NCI-H510A (cell line): Measurements from ENCODE around the gene PARD3B.

Source experiments
- DNase-seq: peaks from one replicate; lab custom pipeline; 2025; lab: John Stamatoyannopoulos, UW

Gene PARD3B

DNA sequence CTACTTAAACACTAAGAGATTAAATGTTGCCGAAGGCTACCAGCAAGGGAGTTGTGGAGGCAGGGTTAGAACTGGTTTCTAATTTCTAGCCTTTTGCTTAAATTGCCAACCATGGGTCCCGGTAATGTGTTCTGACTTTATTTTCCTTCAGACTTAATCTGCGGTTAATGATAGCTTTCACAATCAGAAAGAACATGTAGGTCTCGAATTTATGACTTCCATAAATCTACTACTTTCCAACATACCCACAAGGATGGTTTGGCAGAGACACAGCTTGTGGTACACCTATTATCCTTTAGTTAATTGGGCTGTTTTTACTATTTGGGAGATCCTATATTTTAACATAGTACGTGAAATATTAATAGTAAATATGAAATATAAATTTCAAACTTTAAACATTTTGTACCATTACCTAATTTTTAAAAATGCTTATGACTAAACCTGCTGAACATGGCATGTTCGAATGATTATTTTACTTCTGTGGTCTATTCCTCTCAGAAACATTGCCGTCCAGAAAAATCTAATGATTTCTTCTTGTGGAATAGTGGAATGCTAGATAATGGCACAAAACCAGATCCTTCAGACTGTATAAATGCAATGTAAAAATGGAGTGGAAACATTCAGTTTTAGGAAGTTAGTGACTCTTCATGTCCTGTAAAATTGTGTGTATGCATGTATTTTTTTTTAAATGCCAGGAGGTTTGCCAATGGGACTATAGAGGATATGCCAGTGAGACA, 41.3 kb downstream of the PARD3B start:
- DNase-seq = no peak

DNA sequence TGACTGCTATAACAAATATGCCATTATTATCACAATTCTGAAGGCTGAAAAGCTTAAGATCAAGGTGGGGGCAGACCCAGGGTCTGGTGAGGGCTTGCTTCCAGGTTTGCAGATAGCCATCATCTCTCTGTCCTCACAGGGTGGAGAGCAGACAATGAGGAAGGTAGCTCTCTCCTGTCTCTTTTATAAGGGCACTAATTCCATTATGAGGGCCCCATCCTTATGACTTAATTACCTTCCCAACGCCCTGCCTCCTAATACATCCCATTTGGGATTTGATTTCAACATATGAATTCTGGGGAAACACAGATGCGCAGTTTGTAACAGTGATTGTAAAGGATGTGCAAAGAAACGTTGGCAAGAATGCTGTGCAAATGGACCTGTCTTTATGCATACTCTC, 44.8 kb downstream of the PARD3B start:
- DNase-seq = no peak

DNA sequence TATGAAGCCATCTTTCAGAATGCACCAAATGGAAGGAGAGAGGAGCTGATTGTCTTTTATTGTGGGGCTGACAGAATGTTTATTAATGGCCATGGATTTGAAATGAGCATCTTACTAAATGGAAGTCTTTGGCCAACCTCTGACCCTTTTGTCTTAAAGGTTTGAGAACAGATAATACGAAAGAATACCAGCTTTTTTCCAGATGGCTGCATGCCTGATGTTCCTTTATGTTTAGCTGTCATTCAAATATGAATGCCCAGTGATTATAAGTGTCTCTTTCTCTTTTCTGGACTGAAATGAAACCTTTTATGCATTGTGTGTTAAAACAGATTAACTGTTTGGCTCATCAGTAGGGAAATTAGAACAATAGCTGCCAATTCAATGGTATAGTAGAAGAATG, 46.0 kb downstream of the PARD3B start:
- DNase-seq = no peak

DNA sequence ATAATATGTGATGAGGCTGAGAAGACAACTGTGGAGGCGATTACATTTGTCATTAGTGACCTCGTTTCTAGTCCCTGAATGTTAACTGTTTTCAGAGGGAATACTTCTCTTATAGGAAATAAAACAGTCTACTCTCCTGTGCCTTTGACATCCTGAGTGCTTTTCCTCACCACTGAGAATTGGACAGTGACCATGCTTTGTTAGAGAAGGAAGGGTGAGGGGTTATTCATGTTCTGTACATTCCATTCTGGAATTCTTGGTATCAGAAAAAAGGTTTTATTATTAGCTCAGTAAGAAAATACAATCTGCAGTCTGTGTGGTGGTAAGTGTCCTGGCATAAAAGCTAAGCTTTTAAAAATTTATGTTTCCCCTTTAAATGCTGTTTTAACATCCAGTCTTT, 58.8 kb downstream of the PARD3B start:
- no peak for DNase-seq

DNA sequence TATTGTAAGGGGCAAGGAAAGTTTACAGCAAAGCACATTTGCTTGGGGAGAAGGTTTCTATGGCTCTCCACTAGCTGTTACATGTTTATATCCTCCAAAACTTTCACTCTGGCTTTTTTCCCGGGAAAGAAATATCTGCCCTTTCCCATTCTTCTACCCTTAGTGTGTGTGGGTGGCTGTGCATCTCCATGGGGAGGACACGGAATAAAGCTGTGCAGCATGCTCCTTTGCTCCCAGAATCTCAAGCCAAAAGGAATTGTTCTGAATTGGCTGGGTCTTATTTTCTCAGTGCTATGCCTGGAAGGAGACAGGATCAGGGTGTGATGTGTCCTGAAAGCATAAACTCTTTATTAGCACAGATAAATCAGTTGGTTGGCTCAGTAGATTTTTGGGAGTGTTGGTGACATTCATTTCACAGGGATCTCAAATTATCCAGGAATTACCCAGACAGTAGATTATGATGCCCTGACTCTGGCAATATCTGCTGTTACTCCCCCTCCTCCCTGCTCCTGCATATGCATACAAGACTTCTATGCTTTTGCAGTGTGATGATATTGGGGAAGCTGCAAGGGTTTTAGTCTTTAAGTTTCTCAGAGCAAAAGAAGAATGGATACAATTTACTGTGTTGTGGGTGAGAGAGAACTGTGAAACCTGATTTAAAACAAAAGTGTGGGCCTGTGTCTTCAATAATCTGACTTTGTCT, 63.1 kb downstream of the PARD3B start:
- no peak for DNase-seq

DNA sequence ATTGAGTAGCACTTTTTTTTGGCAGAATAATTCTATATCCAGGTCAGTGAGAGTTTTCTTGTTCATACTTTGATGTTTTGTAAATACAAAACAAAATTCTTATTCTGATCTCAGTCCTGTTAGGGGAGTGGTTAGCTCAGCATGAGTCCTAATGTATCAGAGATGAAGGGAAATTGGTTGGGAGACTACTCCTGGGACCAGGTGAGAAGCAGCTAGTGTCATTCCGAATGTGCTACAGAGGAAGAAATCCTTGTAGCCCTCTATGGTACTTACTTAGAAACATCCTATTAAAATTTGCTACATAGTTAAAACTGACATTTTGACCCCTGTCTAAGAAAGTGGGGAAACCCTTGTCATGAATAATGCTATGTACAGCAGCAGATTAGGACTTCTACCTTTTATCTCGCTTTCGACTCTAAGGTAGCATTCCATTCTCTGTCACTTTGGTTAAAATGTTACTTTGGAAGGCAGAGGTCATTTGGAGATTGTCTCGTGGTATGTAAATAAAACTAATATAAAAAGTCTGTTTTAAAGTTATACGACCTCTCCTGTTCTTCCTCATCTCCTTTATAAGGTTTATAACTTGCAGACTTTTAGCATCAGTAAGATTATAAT, 65.8 kb downstream of the PARD3B start:
- DNase-seq = no peak

DNA sequence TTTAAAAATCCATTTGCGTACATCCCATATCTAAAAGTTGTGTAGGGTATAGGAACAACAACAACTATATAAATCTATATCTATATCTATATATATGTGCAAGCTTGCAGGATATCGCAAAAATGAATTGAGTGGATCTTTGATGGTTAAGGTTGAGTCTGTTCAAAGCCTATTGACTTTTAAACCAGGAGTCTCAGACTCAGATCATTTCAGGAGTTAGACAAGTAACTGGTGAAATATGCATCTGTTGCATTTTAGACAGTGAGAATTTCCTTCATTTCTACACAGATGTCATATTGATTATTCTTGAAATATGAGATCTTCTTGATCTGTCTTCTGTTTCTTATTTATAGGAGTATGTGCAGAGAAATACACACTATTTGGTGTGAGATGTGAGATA, 66.5 kb downstream of the PARD3B start:
- no peak for DNase-seq

DNA sequence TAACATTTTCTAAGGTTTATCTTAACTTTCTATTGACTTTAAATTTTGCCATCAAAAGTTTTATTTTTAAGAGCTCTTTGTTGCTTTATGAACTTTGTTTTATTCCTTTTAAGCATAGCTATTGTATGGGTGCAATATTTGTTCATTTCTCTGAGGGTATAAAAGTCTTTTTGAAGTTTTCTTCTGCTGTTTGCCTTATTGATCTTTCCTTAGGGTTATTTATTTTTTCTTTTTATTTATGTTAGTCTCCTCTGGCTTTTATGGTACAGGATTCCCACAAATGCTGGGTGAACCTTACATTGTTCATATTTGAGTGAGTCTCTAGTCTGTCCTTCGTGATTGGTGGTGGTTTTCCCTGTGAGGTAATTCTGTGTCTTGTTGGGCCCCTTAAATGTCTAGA, 68.4 kb downstream of the PARD3B start:
- no peak for DNase-seq

DNA sequence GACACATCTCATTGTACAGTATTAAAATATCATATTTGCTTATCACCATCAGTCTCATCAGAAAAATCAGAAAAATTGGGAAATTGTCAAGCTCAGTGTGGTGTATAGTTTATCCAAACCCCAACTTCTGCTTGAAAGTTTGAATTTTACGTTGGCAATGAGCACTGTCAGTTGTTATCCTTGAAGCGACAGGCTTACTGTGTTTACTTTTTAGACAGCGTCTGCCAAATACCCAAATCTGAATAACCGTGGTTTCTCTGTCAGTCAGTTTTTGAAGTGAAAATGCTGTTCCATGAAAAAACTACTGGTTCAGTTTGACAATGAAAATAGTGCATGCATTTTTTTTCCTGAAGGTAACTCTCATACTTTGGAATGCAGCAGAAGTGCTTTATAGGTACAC, 70.2 kb downstream of the PARD3B start:
- no peak for DNase-seq

DNA sequence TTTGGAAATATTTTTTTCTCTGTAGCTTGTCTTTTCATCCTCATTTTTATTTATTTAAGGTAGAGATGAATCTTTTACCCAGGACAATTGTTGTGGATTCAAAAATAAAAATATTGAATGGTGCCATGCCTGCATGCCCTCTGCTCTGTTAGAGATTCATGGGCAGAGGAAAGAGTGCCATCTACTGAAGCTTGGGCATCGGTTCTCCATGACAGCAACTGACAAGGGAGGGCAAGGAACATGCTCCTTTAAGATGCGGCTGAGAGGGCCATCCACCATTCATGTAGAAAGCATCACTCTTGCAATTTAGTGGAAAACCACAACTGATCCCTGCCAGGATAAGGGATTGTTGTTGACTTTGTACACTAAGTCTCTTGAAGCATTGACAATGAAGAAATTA, 79.9 kb downstream of the PARD3B start:
- no peak for DNase-seq

DNA sequence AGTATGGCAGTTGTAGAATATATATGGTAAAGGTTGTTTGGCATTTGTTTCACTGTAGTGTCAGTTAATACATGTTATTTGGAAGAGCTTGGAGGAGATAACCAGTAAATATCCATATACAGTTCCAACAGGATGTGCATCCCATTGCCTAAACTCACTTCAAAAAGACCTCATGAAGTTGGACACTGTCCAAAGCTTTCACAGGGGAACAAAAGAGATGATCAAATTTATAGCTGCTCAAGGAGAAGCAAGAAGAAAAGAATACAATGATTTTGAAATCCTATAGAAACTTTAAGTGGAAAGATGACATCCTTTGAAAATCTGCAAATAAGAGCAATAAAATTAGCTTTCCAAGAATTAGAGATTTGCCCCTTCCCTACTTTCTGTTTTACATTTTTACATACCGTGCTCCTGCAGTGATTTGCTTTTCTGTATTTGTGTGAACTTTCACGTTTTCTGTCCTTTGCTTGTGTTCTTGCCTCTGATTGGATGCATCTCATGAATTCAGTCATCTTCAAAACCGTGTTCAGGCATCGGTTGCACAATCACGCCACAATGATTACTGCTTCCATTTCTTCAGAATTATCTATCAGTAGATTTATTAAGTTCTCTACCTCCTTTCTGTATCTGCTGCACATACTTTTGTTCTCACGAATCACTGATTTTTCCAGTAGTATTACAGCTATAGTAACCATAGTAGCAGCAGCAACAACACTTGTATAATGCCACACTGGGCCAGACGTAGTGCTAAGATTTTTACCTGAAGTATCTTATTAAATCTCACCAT, 83.8 kb downstream of the PARD3B start:
- DNase-seq = no peak

DNA sequence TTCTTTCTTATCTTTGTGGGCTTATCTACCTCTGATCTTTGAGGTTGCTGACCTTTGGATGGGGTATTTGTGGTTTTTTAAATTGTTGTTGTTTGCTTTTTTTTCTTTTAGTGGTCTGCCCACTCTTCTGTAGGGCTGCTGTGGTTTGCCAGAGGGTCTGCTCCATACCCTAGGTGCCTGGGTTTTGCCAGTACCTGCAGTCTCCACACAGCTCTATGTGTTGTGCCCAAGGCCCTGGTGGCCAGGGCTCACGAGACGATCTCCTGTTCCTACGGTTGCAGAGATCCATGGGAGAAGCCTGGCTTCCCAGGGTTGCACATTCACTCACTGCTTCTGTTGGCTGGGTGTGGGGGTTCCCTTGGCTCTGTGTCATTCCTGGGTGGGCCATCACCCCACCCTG, 87.1 kb downstream of the PARD3B start:
- DNase-seq = no peak

DNA sequence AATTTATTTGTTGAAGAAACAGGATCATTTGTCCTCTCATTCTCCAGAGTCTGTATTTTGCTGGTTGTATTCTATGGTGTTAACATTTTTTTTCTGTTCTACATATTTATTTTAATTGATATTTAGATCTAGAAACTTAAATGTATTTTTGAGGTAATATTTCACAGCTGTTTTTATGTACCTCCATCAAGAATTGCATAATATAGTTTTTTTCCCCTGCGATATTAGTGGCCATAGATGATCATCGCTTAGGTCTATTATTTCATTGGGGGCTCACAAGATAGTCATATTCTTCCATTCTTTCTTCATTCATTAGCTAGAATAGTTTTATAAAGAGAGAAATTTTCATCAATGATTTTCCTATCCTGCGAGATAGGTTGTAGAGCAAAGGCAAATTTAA, 89.3 kb downstream of the PARD3B start:
- no peak for DNase-seq

DNA sequence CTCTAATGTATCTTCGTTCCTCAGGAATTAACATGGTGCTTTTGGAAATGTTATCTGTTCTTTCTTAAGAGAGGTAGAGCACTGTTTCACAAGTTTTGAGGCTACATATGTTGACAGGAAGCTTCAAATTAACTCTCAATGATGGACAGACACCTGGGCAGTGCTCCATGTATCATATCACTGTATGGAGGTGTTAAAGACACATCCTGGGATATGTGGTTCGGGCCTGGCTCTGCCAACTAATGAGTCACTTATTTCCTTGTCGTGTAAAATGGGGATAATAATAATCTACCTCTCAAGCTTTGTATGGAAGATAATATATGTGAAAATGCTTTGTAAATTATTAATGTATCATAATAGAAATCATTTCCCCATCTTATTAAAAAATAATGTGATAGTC, 90.2 kb downstream of the PARD3B start:
- DNase-seq = no peak

DNA sequence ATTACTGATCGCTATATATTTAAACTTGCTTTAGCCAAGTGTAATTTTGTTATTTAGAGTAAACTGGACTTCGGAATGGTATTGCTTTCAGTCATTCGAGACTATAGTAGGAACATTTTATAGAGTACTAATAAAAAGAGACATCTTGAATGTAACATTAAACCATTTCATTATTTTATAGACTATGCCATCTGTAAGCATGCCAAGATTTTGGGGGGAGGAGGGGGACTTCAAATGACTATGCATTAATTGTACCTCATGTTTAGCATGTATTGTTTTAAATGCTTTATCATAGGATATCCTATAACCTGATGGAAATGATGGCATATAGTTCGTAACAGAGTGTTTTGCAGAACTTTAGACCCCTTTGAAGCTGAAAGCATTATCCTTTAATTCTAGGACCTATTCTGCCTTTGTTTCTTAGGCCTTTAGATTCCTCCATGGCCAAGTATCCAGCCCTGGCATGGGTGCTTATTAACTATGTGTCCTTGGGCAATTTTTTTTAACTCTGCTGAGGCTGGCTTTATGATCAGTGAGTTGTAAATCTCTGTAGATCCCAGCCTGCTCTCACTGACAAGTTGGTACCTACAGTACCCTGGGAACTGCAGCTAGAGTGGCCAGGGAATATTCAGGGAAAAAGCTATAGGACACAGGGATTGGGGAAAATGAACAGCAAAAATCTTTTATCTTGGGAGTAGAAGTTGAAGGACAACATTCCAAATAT, 93.4 kb downstream of the PARD3B start:
- no peak for DNase-seq

DNA sequence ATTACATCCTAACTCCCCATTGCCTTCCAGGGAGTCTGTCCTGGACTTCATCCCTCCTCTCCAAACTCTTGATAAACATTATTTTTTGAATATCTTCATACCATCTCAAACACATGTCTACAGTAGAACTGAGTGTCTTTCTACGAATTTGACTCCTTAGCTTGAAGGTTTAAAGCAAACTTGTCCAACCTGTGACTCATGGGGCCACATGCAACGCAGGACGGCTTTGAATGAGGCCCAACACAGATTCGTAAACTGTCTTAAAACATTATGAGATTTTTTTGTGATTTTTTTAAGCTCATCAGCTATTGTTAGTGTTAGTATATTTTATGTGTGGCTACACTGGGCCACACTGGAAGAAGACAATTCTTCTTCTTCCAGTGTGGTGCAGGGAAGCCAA, 98.1 kb downstream of the PARD3B start:
- DNase-seq = no peak

DNA sequence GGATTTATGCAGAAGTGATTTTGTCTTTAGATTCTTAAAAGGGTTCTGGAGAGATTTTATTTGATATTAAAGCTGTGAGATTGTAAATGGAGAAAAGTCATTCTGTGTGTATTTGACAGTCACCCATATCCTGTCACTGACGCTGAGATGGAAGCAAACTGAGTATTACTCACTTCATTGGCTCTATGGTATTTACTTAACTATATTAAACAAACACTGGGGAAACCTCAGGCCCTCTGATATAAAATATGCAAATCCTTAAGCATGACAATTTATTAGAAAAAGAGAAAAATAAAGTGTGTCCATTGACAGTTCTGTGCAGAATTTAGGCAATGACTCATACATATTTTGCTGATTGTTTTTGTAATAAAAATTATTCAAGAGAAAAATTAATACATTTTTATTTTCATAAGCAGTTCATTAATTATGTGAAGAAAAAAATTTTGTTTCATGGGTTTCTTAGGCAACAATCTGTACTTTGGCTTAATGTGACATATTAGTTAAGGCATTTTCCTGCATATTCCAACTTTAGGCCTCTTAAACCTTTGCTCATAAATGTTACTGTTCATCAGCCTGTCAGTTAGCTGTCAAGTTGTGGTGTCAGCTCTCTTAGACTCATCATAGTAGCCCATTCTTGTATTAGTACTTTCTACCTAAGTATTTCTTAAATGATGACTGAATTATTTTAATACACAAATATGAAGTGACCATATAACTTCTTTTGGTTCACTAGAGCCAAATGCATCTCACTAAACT, 99.9 kb downstream of the PARD3B start:
- no peak for DNase-seq

DNA sequence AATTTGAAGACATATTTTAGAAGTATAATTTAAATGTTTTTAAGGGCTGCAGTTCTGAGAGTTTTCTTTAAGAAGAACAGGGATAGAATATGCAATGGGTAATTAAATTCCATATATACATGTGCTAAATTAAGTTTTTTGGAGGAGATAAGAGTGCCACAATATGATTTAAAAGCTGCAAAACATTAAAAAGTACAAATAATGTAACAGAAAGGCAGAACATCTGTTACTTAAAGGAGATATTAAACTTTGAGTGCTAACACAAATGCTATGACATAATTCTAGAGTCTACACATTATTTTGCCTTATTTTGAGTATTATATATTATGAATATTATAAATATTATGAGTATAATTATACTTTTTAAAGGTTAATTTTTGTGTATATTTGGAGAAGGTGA, 102.4 kb downstream of the PARD3B start:
- DNase-seq = no peak

DNA sequence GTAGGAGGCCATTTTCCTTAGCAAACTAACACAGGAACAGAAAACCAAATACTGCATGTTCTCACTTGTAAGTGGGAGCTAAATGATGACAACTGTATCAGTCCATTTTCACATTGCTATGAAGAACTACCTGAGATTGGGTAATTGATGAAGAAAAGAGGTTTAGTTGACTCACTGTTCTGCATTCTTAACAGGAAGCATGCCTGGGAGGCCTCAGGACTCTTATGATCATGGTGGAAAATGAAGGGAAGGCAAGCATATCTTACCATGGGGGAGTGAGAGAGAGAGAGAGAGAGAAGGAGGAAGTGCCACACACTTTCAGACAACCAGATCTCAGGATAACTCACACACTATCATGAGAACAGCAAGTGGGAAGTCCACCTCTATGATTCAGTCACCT, 105.3 kb downstream of the PARD3B start:
- no peak for DNase-seq

DNA sequence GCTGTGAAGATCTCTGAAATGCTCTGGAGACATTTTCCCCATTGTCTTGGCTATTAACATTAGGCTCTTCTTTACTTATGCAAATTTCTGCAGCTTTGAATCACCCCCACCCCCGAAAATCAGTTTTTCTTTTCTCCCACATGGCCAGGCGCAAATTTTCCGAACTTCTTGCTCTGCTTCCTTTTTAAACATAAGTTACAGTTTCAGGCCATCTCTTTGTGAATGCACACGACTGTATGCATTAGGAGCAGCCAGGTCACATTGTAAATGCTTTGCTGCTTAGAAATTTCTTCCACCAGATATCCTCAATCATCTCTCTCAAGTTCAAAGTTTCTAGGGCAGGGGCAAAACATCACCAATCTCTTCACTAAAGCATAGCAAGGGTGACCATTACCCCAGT, 106.8 kb downstream of the PARD3B start:
- no peak for DNase-seq

DNA sequence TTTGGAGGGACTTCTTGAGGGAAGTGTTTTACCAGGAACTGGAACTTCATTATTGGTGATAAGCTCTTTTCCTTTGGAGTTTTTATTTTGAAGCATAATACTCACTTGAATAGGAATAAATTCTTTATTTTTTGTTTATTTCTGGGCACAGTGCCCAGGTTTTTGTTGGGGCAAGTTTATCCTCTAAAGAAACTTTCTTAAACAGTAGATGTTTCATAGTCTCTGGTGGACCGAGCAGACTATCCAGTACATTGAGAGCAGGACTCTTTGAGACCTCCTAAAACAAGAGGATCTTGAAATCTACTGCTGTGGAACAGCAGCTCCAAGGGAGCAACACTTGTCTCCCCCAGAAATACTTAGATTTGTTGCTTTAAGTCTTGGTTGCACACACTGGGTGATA, 109.4 kb downstream of the PARD3B start:
- DNase-seq = no peak
